T-helper 1 cell (primary cell): ENCODE data around the gene DBNDD1.
A peak's percentile ranks its signal among the peaks of the same experiment; 100 is the strongest.

Source experiments
- DNase-seq, 5 donors: peaks; one replicate each; pipeline ENCODE4 v3.0.0-alpha.2; 2012 to 2020

DBNDD1 gene

DNA sequence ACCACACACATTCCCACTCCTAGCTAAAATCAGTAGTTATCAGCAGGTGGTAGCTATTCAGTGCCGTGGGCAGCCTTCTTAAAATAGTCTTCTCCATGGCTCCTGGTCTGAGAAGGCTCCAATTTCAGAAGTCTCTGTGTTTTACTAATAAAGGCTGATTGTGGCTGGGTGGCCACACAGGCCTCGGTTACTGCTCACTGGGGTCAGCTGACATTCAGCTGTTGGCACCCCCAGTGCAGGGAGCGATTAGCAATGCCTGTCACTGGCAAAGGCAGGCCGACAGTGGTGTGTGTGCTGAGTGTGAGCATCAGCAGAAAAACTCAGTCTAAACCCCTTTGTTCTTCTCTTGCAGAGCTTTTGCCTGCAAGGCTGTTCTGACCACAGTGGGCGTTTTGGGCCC is 16.6 kb upstream of the DBNDD1 start:
- no peak for DNase-seq

DNA sequence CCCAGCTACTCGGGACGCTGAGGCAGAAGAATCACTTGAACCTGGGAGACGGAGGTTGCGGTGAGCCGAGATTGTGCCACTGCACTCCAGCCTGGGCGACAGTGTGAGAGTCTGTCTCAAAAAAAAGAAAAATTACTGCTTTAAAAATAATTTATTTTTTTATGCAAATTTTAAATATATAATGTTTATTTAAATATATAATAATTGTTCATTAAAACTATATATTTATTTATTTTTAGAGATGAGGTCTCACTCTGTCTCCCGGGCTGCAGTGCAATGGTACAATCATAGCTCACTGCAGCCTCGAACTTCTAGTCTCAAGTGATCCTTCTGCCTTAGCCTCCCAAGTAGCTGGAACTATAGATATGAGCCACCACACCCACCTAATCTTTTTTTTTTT is 15.2 kb upstream of the DBNDD1 start:
- DNase-seq = no peak

DNA sequence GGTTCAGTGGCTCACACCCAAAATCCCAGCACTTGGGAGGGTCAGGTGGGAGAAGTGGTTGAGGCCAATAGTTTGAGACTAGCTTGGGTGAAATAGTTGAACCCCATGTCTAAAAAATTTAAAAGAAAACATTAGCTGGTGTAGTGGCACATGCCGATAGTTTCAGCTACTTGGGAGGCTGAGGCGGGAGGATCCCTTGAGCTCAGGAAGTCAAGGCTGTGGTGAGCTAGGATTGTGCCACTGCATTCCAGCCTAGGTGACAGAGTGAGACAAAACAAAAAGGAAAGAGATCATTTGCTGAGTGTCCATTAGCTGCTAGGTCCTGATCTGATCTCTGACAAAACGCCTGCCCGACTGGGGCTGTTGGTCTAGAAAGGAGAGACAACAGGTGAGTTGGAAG is 14.1 kb upstream of the DBNDD1 start:
- DNase-seq = no peak

DNA sequence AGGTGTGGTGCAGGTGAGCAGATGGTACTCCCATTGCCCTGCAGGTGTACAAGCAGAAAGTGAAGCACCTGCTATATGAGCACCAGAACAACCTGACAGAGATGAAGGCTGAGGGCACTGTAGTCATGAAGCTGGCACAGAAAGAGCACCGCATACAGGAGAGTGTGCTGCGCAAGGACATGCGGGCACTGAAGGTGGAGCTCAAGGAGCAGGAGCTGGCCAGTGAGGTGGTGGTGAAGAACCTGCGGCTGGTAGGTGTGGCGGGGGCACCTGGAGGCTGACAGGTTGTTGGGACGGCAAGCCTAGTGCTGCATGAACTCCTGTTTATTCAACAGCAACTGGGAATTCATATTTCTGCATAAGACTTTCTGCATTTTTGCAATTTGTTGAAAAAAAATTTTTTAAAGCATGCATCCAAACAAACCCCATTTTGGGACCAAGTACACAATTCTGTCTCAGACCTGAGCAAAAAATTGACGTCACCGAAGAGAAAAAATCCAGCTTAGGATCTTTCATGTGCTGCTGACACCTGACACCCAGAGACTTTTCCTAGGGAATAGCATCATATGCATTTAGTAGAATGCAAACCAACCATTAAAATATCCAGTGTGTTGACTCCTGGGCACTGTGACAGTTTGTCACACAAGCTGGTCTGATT is 13.5 kb upstream of the DBNDD1 start:
- no peak for DNase-seq

DNA sequence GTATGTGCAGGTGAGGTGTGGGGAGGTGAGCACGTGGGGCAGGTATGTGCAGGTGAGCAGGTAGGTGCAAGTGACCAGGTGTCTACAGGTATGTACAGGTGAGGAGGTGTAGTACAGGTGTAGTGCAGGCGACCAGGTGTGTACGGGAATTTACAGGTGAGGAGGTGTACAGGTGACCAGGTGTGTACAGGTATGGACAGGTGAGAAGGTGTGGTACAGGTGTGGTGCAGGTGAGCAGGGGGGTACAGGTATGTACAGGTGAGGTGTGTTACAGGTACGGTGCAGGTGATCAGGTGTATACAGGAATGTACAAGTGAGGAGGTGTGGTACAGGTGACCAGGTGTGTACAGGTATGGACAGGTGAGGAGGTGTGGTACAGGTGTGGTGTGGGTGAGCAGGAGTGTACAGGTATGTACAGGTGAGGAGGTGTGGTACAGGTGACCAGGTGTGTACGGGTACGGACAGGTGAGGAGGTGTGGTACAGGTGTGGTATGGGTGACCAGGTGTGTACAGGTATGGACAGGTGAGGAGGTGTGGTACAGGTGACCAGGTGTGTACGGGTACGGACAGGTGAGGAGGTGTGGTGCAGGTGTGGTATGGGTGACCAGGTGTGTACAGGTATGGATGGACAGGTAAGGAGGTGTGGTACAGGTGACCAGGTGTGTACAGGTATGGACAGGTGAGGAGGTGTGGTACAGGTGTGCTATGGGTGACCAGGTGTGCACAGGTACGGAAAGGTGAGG is 12.8 kb upstream of the DBNDD1 start:
- DNase-seq = no peak

DNA sequence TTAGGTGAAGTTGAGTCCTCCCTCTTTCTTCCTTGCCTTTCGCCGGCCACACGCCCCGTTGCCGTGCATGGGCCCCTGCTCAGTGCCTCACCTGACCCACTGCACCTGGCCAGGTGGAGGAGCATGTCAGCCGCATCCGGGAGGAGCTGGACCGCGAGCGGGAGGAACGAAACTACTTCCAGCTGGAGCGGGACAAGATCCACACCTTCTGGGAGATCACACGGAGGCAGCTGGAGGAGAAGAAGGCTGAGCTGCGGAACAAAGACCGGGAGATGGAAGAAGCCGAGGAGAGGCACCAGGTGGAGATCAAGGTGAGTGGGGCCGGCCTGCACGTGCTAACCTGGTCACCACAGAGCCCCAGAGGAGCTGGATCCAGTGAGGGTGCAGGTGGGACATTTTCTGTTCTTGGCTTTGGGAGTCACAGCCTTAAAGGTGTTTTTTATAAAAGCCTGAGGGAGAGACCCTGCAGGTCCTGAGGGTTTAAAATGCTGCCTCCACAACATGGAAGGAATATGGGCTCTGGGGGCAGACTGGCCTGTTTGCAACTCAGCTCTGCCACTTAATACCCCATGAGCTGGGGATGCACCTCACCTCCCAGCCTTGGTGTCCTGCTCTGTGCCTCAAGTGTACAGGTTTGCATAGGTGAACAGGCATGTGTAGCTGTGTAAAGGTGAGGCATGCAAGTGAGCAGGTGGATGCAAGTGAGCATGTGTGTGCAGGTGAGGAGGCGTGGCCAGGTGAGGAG is 12.1 kb upstream of the DBNDD1 start:
- DNase-seq = no peak

DNA sequence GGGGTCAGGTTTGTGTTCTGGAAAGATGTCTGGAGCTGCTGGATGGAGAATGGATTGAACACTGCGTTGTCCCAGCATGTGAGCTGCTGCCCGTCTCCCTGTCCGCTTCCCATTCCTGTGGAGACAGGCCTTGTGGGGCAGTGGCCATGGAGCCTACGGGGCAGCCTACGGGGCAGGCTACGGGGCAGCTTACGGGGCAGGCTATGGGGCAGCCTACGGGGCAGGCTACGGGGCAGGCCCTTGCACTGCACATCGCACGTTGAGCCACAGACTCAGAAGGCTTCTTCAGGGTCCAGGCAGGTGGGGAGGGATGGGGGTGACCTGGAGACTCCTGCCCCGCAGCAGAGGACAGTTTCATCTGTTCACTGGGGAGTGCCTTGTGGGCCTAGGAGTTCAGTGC is 9.7 kb upstream of the DBNDD1 start:
- DNase-seq = no peak

DNA sequence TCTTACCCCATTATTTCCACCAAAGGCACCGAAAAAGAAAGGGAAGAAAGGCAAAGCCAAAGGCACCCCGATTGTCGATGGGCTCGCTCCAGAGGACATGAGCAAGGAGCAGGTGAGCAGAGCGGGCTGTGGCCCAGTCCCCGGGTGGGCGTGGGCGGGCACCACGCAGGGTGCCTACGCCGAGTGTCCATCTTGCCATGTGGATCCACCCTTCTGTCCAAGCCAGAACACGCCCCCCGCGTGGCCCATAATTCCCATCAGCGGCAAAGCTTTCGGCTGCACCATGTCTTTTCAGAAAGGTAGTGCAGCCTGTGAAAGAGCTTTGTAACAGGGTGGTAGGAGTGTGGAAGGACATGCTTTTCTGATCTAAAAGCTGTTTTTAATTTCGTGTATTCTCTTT is 8.4 kb upstream of the DBNDD1 start:
- DNase-seq = no peak

DNA sequence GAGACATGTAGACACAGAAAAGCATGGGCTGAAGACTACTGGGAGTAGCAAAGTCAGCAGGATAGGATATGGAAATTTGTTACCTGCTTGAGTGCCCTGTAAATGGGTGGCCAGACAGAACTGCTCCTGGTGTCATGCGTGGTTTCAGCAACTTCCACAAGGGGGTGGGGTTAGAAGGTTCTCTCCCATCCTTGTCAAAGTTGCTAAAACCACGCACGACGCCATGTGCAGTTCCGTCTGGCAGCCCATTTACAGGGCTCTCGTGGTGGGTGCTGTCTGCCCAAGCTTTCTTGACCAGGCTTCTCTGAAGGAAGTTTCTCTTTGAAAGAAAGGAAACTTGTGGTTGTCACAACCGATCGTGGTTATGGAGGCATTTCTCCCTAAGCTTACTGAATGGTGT is 6.9 kb upstream of the DBNDD1 start:
- DNase-seq = peak in 1 of 5 donors; percentile 18

DNA sequence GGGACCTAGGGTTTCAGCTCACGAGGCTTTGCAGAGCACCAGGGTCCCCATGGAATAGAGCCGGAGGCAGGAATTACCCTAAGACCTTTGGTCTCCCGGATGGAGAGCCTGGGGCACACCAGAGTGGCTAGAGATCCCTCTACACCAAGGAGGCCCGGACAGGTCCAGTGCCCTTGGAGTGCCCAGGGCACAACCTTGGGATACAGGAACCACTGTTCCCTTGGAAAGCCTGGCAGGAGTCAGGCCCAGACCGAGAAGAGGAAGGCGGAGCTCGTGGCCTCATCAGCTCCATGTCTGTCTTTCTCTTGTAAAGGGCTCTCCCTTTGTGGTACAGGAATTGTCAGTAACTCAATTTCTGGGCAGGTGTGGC is 3.8 kb upstream of the DBNDD1 start:
- no peak for DNase-seq

DNA sequence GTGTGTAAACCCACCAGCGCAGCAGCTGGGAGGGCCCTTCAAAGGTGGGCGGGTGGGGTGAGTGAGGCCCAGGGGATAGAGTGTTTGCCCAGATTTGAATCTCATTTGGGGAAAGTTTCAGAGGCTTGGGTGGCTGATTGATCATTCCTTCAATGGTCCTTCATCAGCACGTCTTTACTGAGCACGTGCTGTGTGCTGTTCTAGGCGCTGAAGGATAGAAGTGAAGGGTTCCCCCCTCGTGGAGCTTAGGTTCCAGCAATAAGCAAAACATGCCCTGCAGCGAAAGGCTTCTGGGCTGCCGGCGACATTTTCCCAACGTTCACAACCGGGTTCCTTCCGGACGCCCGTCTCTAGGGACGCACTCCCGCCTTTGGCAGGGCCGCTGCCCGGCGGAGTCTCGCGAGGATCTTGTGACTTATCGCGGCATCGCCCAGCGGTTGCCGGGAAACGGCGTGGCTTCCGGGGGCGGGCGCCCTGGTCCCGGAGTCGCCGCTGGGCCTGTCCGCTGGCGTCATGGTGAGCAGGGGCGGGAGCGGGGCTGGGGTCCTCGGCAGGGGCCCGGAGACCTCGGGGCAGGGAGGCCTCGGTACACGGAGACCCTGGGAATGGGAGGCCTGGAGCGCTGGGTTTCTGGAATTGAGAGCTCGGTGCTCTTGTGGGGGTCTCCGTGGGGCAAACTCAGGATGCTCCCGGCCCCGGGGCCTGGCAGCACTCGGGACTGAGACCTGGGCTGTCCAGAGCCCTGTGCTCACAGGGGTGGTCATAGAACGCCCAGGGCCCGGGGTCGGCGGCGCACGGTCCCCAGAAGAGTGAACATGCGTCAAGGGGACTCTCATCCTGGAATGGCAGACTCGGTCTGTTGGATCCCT is 3.2 kb upstream of the DBNDD1 start:
- DNase-seq = peak; percentile 55 to 83 (median 70)

DNA sequence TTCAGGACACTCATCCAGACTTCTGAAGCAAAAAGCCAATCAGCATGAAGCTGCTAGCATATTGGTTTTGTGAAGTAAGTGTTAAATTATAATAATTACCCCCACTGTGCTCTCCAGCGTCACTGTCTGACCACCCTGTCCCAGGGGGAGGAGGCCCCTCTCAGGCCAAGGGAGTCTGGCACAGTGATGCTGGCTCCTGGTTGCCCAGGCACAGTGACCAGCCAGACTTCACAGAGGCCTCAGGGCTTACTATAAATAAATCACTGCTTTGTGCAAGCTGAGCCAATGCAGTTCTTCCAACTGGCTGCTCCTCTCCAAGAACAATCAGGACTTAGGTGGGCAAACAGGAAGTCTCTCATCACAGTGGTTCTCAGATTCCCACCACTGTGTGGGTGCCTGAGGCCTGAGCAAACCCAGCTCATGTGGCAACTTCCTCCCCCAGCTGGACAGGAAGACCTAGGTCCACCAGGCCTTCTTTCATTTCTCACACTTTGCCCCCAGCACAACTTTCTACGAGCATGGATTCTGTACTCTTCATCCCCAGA is 1.7 kb upstream of the DBNDD1 start:
- no peak for DNase-seq

DNA sequence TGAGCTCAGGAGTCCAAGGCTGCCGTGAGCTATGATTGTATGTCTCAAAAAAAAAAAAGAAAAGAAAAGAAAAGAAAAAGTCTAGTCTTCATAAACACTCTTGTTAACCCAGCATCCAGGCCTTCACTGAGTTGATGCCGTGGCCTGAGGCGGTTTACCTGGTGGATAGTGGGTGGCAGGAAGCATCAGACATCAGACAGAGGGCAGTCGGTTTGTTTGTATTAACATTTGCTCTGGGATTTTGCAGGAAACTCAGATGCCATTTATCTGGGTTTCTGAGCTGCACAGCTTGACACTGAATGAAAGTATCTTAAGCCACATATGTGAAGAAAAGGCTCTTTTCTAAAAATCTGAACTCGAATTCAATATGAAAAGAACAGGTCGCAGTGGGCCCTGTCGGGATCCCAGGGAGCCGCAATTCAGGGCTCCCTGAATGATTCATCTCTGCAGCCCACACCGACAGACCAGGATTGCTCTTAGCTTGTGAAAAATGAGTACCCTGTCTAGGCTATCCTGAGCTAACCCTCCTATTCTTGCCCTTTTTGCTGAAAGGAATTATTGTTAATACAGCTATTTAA is 1.1 kb upstream of the DBNDD1 start:
- no peak for DNase-seq

DNA sequence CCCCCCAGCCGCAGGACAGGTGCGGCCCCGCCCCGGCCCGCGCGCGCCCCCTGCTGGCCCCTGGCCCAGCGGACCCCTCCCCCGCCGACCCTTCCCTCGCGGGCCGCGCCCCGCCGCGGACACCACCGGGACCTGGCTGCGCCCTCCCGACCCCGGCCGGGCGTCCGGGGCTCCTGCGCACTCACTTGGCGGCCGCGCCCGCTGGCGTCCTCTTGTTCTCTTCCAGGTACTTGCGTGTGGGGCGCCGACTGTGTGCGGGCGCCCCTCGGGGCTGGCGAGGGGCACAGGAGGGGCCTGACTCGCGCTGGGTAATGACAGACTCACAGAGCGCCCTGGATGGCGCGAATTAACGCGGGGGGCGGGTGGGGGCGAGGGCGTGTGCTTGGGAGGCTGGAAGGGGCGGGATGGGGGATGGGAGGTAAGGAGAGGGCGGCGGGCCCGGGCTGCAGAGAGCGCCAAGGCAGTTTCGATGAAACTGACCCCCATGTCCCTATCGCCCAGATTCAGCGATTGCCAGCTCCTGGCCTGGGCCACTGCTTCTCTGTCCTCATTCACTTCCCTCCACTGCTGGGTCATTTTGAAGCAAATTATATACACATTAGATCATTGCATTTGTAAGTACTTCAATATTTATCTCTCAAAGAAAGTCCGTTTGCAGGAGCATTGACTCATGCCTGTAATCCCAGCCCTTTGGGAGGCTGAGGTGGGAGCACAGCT is 445 bp upstream of the DBNDD1 start:
- DNase-seq = peak in 3 of 5 donors; percentile 40 to 64 (median 42)

DNA sequence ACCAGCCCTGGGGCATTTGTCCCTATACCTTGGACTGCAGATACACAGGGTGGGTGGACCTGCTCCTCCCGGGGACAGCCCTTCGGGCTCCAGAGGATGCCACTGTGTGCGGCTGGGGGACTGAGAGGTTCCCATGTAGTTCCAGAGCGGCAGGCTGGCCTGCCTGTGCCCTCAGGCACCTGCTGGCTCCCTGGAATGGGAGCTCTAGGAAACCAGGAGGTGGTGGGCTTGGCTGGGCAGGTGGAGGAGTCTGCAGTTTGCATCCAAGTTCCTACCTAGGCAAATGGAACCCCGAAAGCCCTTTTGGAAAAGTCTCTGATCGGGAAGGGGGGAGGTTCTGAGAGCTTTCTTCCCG is 982 bp downstream of the DBNDD1 start:
- no peak for DNase-seq

DNA sequence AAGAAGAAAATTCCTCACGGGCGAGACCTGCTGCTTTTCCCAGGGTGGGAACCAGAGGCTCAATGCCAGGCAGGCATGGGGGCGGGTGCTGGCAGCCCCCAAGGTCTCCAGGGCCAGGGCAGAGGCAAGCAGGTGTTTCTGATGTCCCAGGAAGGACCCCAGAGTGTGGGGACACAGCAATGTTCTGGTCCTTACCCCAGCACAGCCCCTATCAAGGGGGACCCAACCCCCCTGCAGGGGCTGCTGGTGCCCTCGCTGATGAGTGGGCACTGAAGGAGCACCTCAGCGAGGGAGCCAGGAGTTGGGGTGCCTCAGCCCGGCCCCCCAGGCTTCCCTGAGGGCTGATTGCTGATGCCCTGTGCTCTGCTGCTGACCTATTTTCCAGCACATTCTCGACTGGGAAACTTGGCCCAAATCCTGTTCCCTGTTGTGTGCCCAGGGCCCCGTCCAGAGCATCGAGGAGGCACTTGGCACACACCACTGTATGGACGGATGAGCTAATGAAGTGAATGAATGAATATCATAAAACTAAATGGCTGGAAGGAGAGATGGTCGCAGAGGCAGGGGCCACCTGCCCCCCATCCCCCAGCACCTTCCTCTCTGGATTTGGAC is 2.8 kb downstream of the DBNDD1 start:
- DNase-seq = no peak

DNA sequence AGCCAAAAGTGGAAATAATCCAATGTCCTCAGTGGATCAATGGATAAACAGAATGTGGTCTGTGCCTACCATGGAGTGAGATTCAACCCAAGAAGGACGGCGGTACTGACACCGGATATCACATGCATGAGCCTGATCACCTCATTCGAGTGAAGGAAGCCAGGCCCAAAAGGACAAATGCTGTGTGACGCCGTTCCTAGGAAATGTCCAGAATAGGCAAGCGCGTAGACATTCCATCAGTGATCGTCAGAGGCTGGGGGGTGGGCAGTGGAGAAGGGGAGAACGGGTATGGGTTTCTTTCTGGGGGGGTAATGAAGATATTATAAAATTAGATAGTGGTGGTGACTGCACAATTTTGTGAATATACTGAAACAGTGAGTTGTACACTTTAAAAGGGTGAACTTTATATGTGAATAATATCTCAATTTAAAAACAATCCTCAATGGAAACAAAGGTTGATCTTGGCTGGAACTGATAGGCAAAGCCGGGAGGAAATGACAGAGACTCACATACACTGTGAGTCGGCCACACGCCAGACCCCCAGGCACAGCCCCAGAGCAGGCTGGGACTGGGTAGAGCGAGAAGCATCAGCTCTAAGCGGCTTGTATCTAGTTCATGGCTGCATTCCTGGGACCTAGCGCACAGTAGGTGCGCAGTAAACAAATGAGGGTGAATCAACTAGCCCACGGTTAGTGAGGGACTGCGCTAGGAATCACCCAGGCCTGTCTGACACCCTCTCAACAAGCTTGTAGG is 3.5 kb downstream of the DBNDD1 start:
- no peak for DNase-seq

DNA sequence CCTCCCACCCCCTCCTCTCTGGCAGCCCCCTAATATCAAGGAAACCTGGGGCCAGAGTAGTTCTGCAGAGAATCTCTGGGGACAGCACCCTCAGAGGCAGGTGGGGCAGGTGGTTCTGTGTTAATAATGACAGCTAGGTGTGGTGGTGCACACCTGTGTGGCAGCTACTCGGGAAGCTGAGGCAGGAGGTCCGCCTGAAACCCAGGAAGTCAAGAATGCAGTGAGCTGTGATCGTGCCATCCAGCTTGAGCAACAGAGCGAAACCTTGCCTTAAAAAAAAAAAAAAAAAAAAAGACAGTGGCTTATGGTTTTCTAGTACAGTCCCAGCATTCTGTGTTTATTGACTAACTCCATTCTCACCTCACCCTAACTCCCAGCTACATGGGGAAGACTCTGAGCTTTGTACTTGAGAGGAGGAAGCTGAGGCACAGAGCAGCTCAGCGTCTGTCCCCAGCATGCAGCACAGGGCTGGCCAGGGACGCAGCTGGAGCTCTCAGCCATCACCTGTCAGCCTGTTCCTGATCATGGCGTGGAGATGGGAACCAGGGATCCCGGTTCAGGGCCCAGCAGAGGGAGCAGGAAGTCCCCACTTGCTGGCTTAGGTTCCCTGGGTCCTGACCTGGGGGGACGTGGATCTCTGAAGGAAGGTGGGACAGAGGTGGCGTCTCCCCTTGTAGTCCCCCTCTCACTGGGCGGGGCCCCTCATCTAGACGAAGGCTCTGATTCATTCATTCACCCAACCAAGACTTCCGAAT is 6.1 kb downstream of the DBNDD1 start:
- no peak for DNase-seq

DNA sequence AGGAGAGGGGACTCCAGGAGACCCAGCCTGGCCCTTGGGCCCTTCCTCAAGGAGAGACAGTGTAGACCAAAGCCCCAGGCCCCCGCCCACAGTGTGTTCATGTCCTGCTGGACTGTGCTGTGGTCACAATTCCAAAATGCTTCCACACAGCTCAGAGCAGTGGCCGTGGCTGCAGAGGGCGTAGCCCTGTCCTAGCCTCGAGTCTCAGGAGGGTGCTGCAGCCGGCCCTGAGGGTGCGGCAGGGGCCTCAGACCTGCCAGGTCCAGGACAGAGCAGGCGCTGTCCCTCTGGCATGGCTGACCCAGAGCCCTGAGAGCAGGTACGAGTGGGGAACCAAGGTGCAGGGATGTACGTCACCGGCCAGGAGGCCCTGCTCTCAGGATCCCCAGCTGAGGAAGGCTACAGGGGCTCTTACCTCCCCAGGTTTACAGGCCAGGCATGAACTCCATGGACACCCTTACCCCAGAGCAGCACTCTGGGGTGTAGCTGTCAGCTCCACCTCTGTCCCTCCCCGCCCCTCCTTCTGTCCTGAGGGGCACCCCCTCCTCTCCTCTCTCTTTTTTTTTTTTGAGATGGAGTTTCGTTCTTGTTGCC is 7.3 kb downstream of the DBNDD1 start:
- no peak for DNase-seq

DNA sequence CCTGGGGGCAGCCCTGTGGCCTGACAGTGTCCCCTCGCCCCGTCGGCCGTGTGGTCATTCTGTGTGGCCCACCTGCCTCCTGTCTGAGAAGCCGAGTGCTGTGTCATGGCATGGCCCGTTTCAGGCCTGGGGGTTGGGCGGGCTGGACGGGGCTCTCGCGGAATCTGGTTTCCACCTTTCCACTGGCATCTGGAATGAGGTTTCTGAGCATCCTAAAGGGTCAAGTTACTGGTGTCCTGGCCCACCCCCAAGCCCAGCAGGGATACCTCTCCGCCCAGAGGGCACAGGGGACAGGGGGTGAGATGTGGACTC is 7.8 kb downstream of the DBNDD1 start:
- no peak for DNase-seq
